Pancreas (tissue), 10 donors: ENCODE measurements around the gene SMCO3. TPM values are rescaled to one million over a fixed set of nuclear protein-coding genes. Genes with fewer than 3 reads are reported as not detected.

Experiments
- ATAC-seq, 4 donors: fragments of 200-7000 bp; cut with Tn5 transposase; one replicate each; pipeline versions ENCODE4 v1.8.0 to v1.9.1; 2020; ENCODE audit warnings: mild to moderate bottlenecking in 4 of 4, moderate library complexity in 4 of 4
- DNase-seq, 6 donors: peaks; one replicate each; pipeline ENCODE4 v3.0.0-alpha.2; 2020
- FAIRE-seq: peaks from 2 replicates; lab custom pipeline; 2012; peaks lifted over from hg19 to GRCh38; lab: Jason Lieb, UNC
- H3K27ac ChIP-seq, 4 donors: fragments of 200-600 bp; sonication (generic); 1 replicate in 3 of 4; 2 replicates in 1 of 4; pipeline versions ENCODE4 v1.5.0 to v1.8.0; 2020
- H3K27me3 ChIP-seq, 4 donors: fragments of 200-600 bp; one replicate each; pipeline ENCODE4 v1.8.0; 2021
- H3K36me3 ChIP-seq, 3 donors: fragments of 200-600 bp; sonication (generic) in 1 of 3; one replicate each; pipeline versions ENCODE4 v1.5.0 to v1.8.0; 2020 to 2021
- H3K4me1 ChIP-seq, 3 donors: fragments of 200-600 bp; one replicate each; pipeline ENCODE4 v1.8.0; 2021
- H3K4me3 ChIP-seq, 4 donors: fragments of 200-600 bp; sonication (generic) in 2 of 4; one replicate each; pipeline versions ENCODE4 v1.5.0 to v1.8.0; 2020 to 2021
- H3K9me3 ChIP-seq, 4 donors: fragments of 200-600 bp; one replicate each; pipeline ENCODE4 v1.8.0; 2021
- CTCF ChIP-seq, 4 donors: fragments of 200-600 bp; sonication (generic) in 3 of 4; IDR thresholded peaks; one replicate each; pipeline versions ENCODE4 v1.5.0 to v1.8.0; 2021; ENCODE audit warnings: antibody characterized with exemption in 4 of 4
- WGBS, 2 donors: extraction: QIAGEN DNeasy Blood & Tissue Kit; methylation state at CpG; one replicate each; pipeline ENCODE4 v1.1.7; 2013; 5-methylcytosine and 5-hydroxymethylcytosine counted together
- intact Hi-C, 3 donors: fragments of 100-400 bp; cut with DNase I; formaldehyde crosslinking; loops; one replicate each; pipeline versions ENCODE4 v1.11.1 to v1.14.2; 2022
- polyA plus RNA-seq, 2 donors: library from polyadenylated mRNA; stranded (reverse); fragments of 200-250 nt; gene quantifications; one replicate each; pipeline ENCODE4 v1.2.3, GENCODE V29; 2013
- total RNA-seq, 6 donors: library from RNA; stranded (reverse); fragmentation: NEBNext Ultra II Directional in 4 of 6; extraction: Animal tissue kit (Norgen Biotek cat#: 25700) in 4 of 6; gene quantifications; one replicate each; pipeline versions ENCODE4 v1.2.1 to v1.2.4, GENCODE V29; 2021 to 2023
- donor health status: healthy with polysubstance abuse.
- donor health status: DM: no; HTN: no; CAD: no; lungs with moderate emphysema.
- donor health status: DM: no; HTN: no; CAD: no.
- donor health status: control.
- donor health status: control.
- donor health status: Bipolar disorder and iron deficiency.
- donor health status: DM: yes; HTN: yes; CAD: no.
- donor health status: DM: no; HTN: no; CAD: no.
- donor health status: DM: no; HTN: no; CAD: no.
- donor health status: DM: yes; HTN: yes; CAD: no.

The SMCO3 gene
- total and polyA plus RNA-seq, 8 donors, result 0.12 to 0.30 (median 0.19) TPM; not detected in 3

- FAIRE-seq, result no peak
- intact Hi-C loops, result no loop called here
Measured at GRCh38 chr12:14782756-14783155, 31.2 kb downstream of the SMCO3 start.

GRCh38 chr12:14781563-14781962, 32.4 kb downstream of the SMCO3 start:
- H3K9me3 ChIP-seq, result no peaks in the 10 kb centered on the region
- FAIRE-seq (no peak), ATAC-seq (no peak)

More at GRCh38 chr12:14782756-14783155, 31.2 kb downstream of the SMCO3 start:
- TF ChIP-seq CTCF (IDR thresholded peaks at IDR 0.05), result no peak
- DNase-seq (no peak), ATAC-seq (no peak)
- no peak overlapping the region for H3K4me3 ChIP-seq
- H3K4me1 ChIP-seq, result peaks cover 0 to under 1% (median 0%) of the 10 kb centered on the region in 3 donors
- H3K27me3 ChIP-seq, result no peaks in the 10 kb centered on the region
- H3K27ac ChIP-seq, result no peak overlapping the region
- no peaks in the 10 kb centered on the region for H3K9me3 ChIP-seq
- peaks cover 0 to 15% (median 3%) of the 10 kb centered on the region in 3 donors for H3K36me3 ChIP-seq

GRCh38 chr12:14780859-14781258, 33.1 kb downstream of the SMCO3 start:
- Histone ChIP-seq H3K27me3 (no peaks in the 10 kb centered on the region), H3K9me3 (no peaks in the 10 kb centered on the region), H3K4me3 (no peak overlapping the region), H3K4me1 (peaks cover 9 to 12% (median 10%) of the 10 kb centered on the region in 3 donors), H3K27ac (no peak overlapping the region), H3K36me3 (no peaks in the 10 kb centered on the region)
- TF ChIP-seq CTCF (IDR thresholded peaks at IDR 0.05), result no peak
- no peak for FAIRE-seq
- intact Hi-C loops, result no loop called here
- WGBS, 2 donors, result 69 to 75% methylated on average over 3 of the region's 3 CpGs
- no peak for DNase-seq
- ATAC-seq, result peak in 1 of 4 donors; percentile 34

More at GRCh38 chr12:14781563-14781962, 32.4 kb downstream of the SMCO3 start:
- DNase-seq, result no peak
- Histone ChIP-seq H3K36me3 (peaks cover 0 to 3% (median 0%) of the 10 kb centered on the region in 3 donors), H3K4me3 (no peak overlapping the region), H3K27ac (no peak overlapping the region), H3K4me1 (peaks cover 4 to 9% (median 6%) of the 10 kb centered on the region in 3 donors), H3K27me3 (no peaks in the 10 kb centered on the region)
- no peak for TF ChIP-seq CTCF (IDR thresholded peaks at IDR 0.05)
- WGBS, 2 donors, result 55% methylated on average over 2 of the region's 2 CpGs
- intact Hi-C loops, result no loop called here

- Histone ChIP-seq H3K4me1 (peaks cover 9 to 12% (median 10%) of the 10 kb centered on the region in 3 donors), H3K27ac (no peak overlapping the region), H3K36me3 (no peaks in the 10 kb centered on the region), H3K27me3 (no peaks in the 10 kb centered on the region), H3K4me3 (no peak overlapping the region), H3K9me3 (no peaks in the 10 kb centered on the region)
- WGBS, 2 donors, result 90 to 94% methylated on average over 2 of the region's 2 CpGs
- DNase-seq, result no peak
- intact Hi-C loops, result no loop called here
- no peak for FAIRE-seq
- ATAC-seq, result no peak
- no peak for TF ChIP-seq CTCF (IDR thresholded peaks at IDR 0.05)
Measured at GRCh38 chr12:14779834-14780233, 34.1 kb downstream of the SMCO3 start.

GRCh38 chr12:14777271-14777670, 36.7 kb downstream of the SMCO3 start:
- H3K4me1 ChIP-seq, result peaks cover 9 to 12% (median 10%) of the 10 kb centered on the region in 3 donors
- FAIRE-seq, result no peak
- H3K27ac ChIP-seq, result peak overlapping the region in 3 of 4 donors; percentile 93 to 99 (median 99)
- ATAC-seq, result peak in 3 of 4 donors; percentile 19 to 32 (median 26)
- H3K36me3 ChIP-seq, result no peaks in the 10 kb centered on the region
- DNase-seq, result peak in 3 of 6 donors; percentile 42 to 58 (median 55)
- no peak for TF ChIP-seq CTCF (IDR thresholded peaks at IDR 0.05)
- H3K9me3 ChIP-seq, result no peaks in the 10 kb centered on the region
- WGBS, 2 donors, result 19 to 21% methylated on average over 3 of the region's 3 CpGs
- H3K27me3 ChIP-seq, result no peaks in the 10 kb centered on the region
- intact Hi-C loops, result no loop called here
- peak overlapping the region in 1 of 4 donors; percentile 52 for H3K4me3 ChIP-seq
